ENCODE results near the gene KRT9. TPM values are rescaled to one million over a fixed set of nuclear protein-coding genes. Genes with fewer than 3 reads are reported as not detected.
A peak's percentile ranks its signal among the peaks of the same experiment; 100 is the strongest.
"Not testable (repeated sequence)": the region's sequence is repeated elsewhere in the genome, so short reads cannot be mapped to it uniquely, and the experiment has no call there.

The KRT9 gene
- total and polyA plus RNA-seq, 7 experiments from 2014 or later: not detected

DNA sequence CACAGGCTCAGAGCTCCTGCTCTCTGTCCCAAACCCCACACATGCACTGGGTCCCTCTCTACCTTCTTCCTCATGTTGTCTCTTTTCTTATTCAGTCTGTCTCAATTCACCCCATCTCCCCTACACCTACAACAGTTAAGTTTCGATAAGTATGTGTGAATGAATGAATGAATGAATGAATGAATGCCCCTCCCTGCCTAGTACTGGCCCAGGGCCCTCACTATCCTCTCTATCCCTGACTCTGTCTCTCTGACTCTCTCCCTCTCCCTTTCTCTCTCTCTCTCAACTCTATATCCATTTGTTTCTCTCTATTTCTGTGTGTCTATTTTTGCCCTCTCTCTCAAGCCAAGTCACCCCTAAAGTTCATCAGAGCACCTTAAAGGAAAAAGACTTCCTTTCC lies 6.7 kb upstream of the KRT9 start:
- DNase-seq (no peak), ATAC-seq (no peak)
- Mint-ChIP-seq H3K9me3 (peaks cover 0 to 1% (median 0%) of the 10 kb centered on the region in 11 donors), H3K27ac (no peak overlapping the region), H3K27me3 (peaks cover 23 to 46% (median 29%) of the 10 kb centered on the region in 5 donors), H3K4me1 (peaks cover 0 to 3% (median 0%) of the 10 kb centered on the region in 7 donors), H3K36me3 (no peaks in the 10 kb centered on the region), H3K4me3 (no peak overlapping the region)
- ChIA-PET POLR2A (no interaction called here), CTCF (no interaction called here)
- no peak overlapping the region for H3K27ac ChIP-seq (ENCODE audit: low read depth, low read length)
- no peaks in the 10 kb centered on the region for H3K4me1 ChIP-seq (ENCODE audit: control insufficient read depth in 2 of 2, insufficient read depth in 2 of 2, low read length in 2 of 2)
- no peaks in the 10 kb centered on the region for H3K9me3 ChIP-seq (ENCODE audit: control insufficient read depth in 2 of 3, low read length in 3 of 3)
- no peak overlapping the region for H3K4me3 ChIP-seq (ENCODE audit: low read length)
- intact Hi-C loops (cut with micrococcal nuclease): loop anchor here in 1 of 2 donors (2.0 kb wide), 2 partner anchors 30 to 70 kb away; no protein-coding TSS in a partner anchor
- no peaks in the 10 kb centered on the region for H3K36me3 ChIP-seq (ENCODE audit: control insufficient read depth in 2 of 3, insufficient read depth in 3 of 3, low read length in 3 of 3)
- H3K27me3 ChIP-seq (ENCODE audit: control insufficient read depth in 2 of 2, insufficient read depth in 2 of 2, low read length in 2 of 2): peaks cover 0 to 4% of the 10 kb centered on the region in 2 donors

DNA sequence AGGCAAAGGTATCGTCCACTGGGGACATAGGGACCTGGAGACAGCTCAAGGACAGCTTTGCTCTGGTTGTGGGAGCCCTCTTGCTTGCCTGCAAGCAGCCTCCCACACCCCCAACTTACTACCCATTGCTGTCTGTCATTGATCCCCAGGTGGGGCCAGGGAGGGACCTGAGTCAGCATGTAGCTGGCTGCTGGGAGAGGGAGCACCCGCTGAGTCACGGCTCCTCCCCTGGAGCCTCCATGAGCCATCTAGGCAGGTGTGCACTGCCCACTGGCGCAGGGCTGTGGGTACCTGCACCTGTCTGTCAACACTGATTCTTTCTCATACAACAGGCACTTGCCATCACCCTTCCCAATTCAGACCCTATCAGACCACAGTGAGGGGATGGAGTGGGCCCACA lies 4.9 kb upstream of the KRT9 start:
- H3K4me1 Mint-ChIP-seq, ATAC-seq: not testable (repeated sequence)
- CTCF ChIA-PET: interaction anchor here (0.6 kb wide), 1 partner anchor 1996 kb away, joined by 4 read pairs; no protein-coding TSS in a partner anchor

DNA sequence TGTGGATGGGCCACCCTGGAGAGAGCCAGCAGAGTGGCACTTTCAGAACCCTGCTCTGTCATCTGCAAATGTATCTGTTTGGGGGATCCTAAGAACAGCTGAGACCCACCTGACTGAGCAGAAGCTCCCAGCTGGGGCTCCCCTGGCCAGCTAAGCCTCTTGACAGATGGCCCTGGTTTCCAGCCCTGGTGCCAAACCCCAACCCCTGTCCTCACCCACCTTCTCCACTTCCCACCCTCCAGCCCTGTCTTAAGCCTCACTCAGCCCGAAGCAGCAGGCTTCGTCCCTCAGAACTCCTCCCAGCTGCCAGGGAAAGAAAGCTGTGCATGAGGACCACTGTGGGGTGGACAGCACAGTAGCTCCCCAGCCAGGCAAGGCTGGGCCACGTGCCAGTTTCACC lies 3.5 kb upstream of the KRT9 start:
- CTCF ChIA-PET: no interaction called here
- no peak for DNase-seq
- ATAC-seq: no peak
- no peaks in the 10 kb centered on the region for H3K4me1 ChIP-seq (ENCODE audit: control insufficient read depth in 2 of 2, insufficient read depth in 2 of 2, low read length in 2 of 2)
- Mint-ChIP-seq H3K4me1 (peaks cover 0 to 1% (median 0%) of the 10 kb centered on the region in 7 donors), H3K36me3 (no peaks in the 10 kb centered on the region), H3K4me3 (no peak overlapping the region), H3K9me3 (peaks cover 0 to 1% (median 0%) of the 10 kb centered on the region in 11 donors), H3K27ac (no peak overlapping the region), H3K27me3 (peaks cover 24 to 51% (median 40%) of the 10 kb centered on the region in 5 donors)
- peaks cover 0 to 4% of the 10 kb centered on the region in 2 donors for H3K27me3 ChIP-seq (ENCODE audit: control insufficient read depth in 2 of 2, insufficient read depth in 2 of 2, low read length in 2 of 2)
- no peak overlapping the region for H3K4me3 ChIP-seq (ENCODE audit: low read length)
- intact Hi-C loops (cut with micrococcal nuclease): no loop called here
- POLR2A ChIA-PET: no interaction called here
- no peaks in the 10 kb centered on the region for H3K36me3 ChIP-seq (ENCODE audit: control insufficient read depth in 2 of 3, insufficient read depth in 3 of 3, low read length in 3 of 3)
- H3K27ac ChIP-seq (ENCODE audit: low read depth, low read length): no peak overlapping the region
- no peaks in the 10 kb centered on the region for H3K9me3 ChIP-seq (ENCODE audit: control insufficient read depth in 2 of 3, low read length in 3 of 3)

More for the DNA sequence above, 4.9 kb upstream of the KRT9 start:
- intact Hi-C loops (cut with micrococcal nuclease); H3K27ac Mint-ChIP-seq; H3K27me3 ChIP-seq (ENCODE audit: control insufficient read depth in 2 of 2, insufficient read depth in 2 of 2, low read length in 2 of 2); POLR2A ChIA-PET; H3K27ac ChIP-seq (ENCODE audit: low read depth, low read length); DNase-seq; H3K4me1 ChIP-seq (ENCODE audit: control insufficient read depth in 2 of 2, insufficient read depth in 2 of 2, low read length in 2 of 2); H3K4me3 ChIP-seq (ENCODE audit: low read length); H3K9me3 ChIP-seq (ENCODE audit: control insufficient read depth in 2 of 3, low read length in 3 of 3); H3K9me3 Mint-ChIP-seq; H3K36me3 Mint-ChIP-seq; H3K4me3 Mint-ChIP-seq; H3K36me3 ChIP-seq (ENCODE audit: control insufficient read depth in 2 of 3, insufficient read depth in 3 of 3, low read length in 3 of 3): not testable (repeated sequence)
- H3K27me3 Mint-ChIP-seq: peaks cover 26 to 57% (median 31%) of the 10 kb centered on the region in 5 donors

DNA sequence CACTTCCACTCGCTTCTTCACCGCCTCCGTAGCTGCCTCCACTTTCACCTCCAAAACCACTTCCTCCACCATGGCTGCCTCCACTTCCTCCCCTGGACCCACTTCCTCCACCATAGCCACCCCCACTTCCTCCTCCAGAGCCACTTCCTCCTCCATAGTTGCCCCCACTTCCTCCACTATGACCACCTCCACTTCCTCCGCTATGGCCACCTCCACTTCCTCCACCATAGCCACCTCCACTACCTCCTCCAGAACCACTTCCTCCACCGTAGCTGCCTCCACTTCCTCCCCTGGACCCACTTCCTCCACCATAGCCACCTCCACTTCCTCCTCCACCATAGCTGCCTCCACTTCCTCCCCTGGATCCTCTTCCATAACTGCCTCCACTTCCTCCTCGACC lies 4.5 kb downstream of the KRT9 start:
- Mint-ChIP-seq H3K9me3 (peaks cover 0 to 20% (median 9%) of the 10 kb centered on the region in 11 donors), H3K4me3 (peak overlapping the region in 3 of 10 donors; percentile 5 to 24 (median 13)), H3K4me1 (peaks cover 5 to 27% (median 20%) of the 10 kb centered on the region in 7 donors), H3K27me3 (peaks cover 6 to 32% (median 16%) of the 10 kb centered on the region in 5 donors), H3K36me3 (no peaks in the 10 kb centered on the region), H3K27ac (peak overlapping the region; percentile 17 to 87 (median 66))
- intact Hi-C loops (cut with micrococcal nuclease): no loop called here
- Histone ChIP-seq H3K9me3 (ENCODE audit: control insufficient read depth in 2 of 3, low read length in 3 of 3) (peaks cover 0 to 12% (median 7%) of the 10 kb centered on the region in 3 experiments), H3K27me3 (ENCODE audit: control insufficient read depth in 2 of 2, insufficient read depth in 2 of 2, low read length in 2 of 2) (no peaks in the 10 kb centered on the region), H3K4me3 (ENCODE audit: low read length) (no peak overlapping the region), H3K27ac (ENCODE audit: low read depth, low read length) (peak overlapping the region; percentile 17), H3K36me3 (ENCODE audit: control insufficient read depth in 2 of 3, insufficient read depth in 3 of 3, low read length in 3 of 3) (no peaks in the 10 kb centered on the region), H3K4me1 (ENCODE audit: control insufficient read depth in 2 of 2, insufficient read depth in 2 of 2, low read length in 2 of 2) (peaks cover 0 to 7% of the 10 kb centered on the region in 2 donors)
- DNase-seq: peak in 4 of 9 donors; percentile 8 to 14 (median 10)
- ATAC-seq: no peak
- POLR2A ChIA-PET: no interaction called here
- CTCF ChIA-PET: interaction anchor here (4.1 kb wide), 1 partner anchor 18 kb away, joined by 16 read pairs; no protein-coding TSS in a partner anchor

DNA sequence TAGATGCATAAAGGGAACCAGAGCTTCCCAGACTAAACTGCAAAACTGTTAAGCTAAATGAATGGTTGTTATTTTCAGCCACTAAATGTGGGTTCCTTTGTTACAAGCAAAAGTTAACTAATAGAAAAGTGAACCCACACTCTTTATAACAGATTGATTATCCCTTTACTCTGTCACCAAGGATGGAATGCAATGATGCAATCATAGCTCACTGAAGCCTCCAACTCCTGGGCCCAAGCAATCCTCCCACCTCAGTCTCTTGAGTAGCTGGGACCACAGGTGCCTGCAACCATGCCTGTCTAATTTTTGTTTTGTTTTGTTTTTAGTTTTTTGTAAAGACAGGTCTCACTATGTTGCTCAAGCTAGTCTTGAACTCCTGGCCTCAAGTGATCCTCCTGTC lies 6.5 kb downstream of the KRT9 start:
- peaks cover 6 to 33% (median 14%) of the 10 kb centered on the region in 5 donors for H3K27me3 Mint-ChIP-seq
- CTCF ChIA-PET: interaction anchor here (1.3 to 4.1 kb wide), 2 partner anchors 16 to 244 kb away, joined by 3 to 16 read pairs; no protein-coding TSS in a partner anchor
- no peaks in the 10 kb centered on the region for H3K36me3 Mint-ChIP-seq
- peaks cover 5 to 27% (median 20%) of the 10 kb centered on the region in 7 donors for H3K4me1 Mint-ChIP-seq
- ATAC-seq: no peak
- POLR2A ChIA-PET: no interaction called here
- H3K4me3 Mint-ChIP-seq: no peak overlapping the region
- peaks cover 0 to 7% of the 10 kb centered on the region in 2 donors for H3K4me1 ChIP-seq (ENCODE audit: control insufficient read depth in 2 of 2, insufficient read depth in 2 of 2, low read length in 2 of 2)
- H3K4me3 ChIP-seq (ENCODE audit: low read length): no peak overlapping the region
- intact Hi-C loops (cut with micrococcal nuclease): no loop called here
- no peak overlapping the region for H3K27ac Mint-ChIP-seq
- H3K36me3 ChIP-seq (ENCODE audit: control insufficient read depth in 2 of 3, insufficient read depth in 3 of 3, low read length in 3 of 3): no peaks in the 10 kb centered on the region
- no peaks in the 10 kb centered on the region for H3K27me3 ChIP-seq (ENCODE audit: control insufficient read depth in 2 of 2, insufficient read depth in 2 of 2, low read length in 2 of 2)
- H3K9me3 ChIP-seq (ENCODE audit: control insufficient read depth in 2 of 3, low read length in 3 of 3): peaks cover 0 to 12% (median 7%) of the 10 kb centered on the region in 3 experiments
- H3K27ac ChIP-seq (ENCODE audit: low read depth, low read length): no peak overlapping the region
- no peak for DNase-seq
- H3K9me3 Mint-ChIP-seq: peaks cover 0 to 20% (median 9%) of the 10 kb centered on the region in 11 donors

DNA sequence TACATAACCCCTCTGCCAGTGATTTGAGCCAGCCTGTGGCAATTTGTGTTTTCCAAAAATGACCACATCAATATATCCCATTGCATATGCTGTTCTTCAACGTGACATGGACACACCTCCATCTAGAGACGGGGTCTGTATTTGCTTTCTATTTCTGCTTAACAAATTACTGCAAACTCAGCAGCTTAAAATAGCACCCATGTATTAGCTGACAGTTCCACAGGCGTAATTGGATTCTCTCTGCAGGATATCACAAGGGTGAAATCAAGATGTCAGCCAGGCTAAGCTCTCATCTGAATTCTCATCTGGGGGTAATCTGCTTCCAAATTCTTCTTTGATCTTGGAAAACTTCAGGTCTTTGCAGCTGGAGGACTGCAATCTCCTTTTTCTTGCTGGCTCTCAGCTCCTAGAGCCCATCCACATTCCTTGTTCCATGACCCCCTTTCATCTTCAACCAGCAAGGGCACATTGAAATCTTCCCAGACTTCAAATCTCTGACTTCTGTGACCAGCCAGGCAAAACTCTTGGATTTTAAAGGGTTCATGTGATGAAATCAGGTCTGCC lies 8.2 kb downstream of the KRT9 start:
- intact Hi-C loops (cut with micrococcal nuclease): no loop called here
- H3K27me3 Mint-ChIP-seq: peaks cover 9 to 44% (median 18%) of the 10 kb centered on the region in 5 donors
- peaks cover 5 to 26% (median 20%) of the 10 kb centered on the region in 7 donors for H3K4me1 Mint-ChIP-seq
- Histone ChIP-seq H3K4me3 (ENCODE audit: low read length) (no peak overlapping the region), H3K36me3 (ENCODE audit: control insufficient read depth in 2 of 3, insufficient read depth in 3 of 3, low read length in 3 of 3) (no peaks in the 10 kb centered on the region), H3K27ac (ENCODE audit: low read depth, low read length) (no peak overlapping the region), H3K4me1 (ENCODE audit: control insufficient read depth in 2 of 2, insufficient read depth in 2 of 2, low read length in 2 of 2) (peaks cover 0 to 7% of the 10 kb centered on the region in 2 donors), H3K27me3 (ENCODE audit: control insufficient read depth in 2 of 2, insufficient read depth in 2 of 2, low read length in 2 of 2) (no peaks in the 10 kb centered on the region), H3K9me3 (ENCODE audit: control insufficient read depth in 2 of 3, low read length in 3 of 3) (peaks cover 0 to 12% (median 7%) of the 10 kb centered on the region in 3 experiments)
- H3K9me3 Mint-ChIP-seq: peaks cover 0 to 18% (median 9%) of the 10 kb centered on the region in 11 donors
- ATAC-seq: no peak
- CTCF ChIA-PET: no interaction called here
- no peak overlapping the region for H3K4me3 Mint-ChIP-seq
- POLR2A ChIA-PET: no interaction called here
- no peak overlapping the region for H3K27ac Mint-ChIP-seq
- no peak for DNase-seq
- no peaks in the 10 kb centered on the region for H3K36me3 Mint-ChIP-seq

DNA sequence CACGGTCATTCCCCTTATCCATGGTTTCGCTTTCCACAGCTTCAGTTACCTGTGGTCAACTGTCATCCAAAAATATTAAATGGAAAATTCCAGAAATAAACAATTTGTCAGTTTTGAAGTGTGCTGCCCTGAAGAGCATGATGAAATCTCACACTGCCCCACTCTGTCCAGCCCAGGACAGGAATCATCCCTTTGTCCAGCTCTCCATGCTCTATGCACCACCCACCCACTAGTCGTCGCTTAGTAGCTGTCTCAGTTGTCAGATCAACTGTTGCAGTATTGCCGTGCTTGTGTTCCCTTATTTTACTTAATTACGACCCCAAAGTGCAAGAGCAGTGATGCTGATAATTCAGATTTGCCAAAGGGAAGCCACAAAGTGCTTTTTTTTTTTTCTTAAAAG lies 10.3 kb downstream of the KRT9 start:
- no peaks in the 10 kb centered on the region for H3K9me3 Mint-ChIP-seq
- peaks cover 22 to 45% (median 32%) of the 10 kb centered on the region in 5 donors for H3K27me3 Mint-ChIP-seq
- Histone ChIP-seq H3K4me3 (ENCODE audit: low read length) (no peak overlapping the region), H3K27me3 (ENCODE audit: control insufficient read depth in 2 of 2, insufficient read depth in 2 of 2, low read length in 2 of 2) (no peaks in the 10 kb centered on the region), H3K27ac (ENCODE audit: low read depth, low read length) (no peak overlapping the region), H3K4me1 (ENCODE audit: control insufficient read depth in 2 of 2, insufficient read depth in 2 of 2, low read length in 2 of 2) (peaks cover 0 to under 1% of the 10 kb centered on the region in 2 donors), H3K36me3 (ENCODE audit: control insufficient read depth in 2 of 3, insufficient read depth in 3 of 3, low read length in 3 of 3) (no peaks in the 10 kb centered on the region), H3K9me3 (ENCODE audit: control insufficient read depth in 2 of 3, low read length in 3 of 3) (no peaks in the 10 kb centered on the region)
- ChIA-PET POLR2A (no interaction called here), CTCF (no interaction called here)
- no peak overlapping the region for H3K27ac Mint-ChIP-seq
- no peak for ATAC-seq
- no peak for DNase-seq
- intact Hi-C loops (cut with micrococcal nuclease): no loop called here
- no peaks in the 10 kb centered on the region for H3K36me3 Mint-ChIP-seq
- H3K4me1 Mint-ChIP-seq: peaks cover 0 to 10% (median 4%) of the 10 kb centered on the region in 7 donors
- H3K4me3 Mint-ChIP-seq: no peak overlapping the region
